OCI-LY3 (cell line): ENCODE data around the gene MUC2.

Source experiments
- EZH2phosphoT487 ChIP-seq: fragments of 200-600 bp; shearing (Covaris generic); IDR thresholded peaks from 2 replicates; pipeline ENCODE4 v1.6.1; 2018; ENCODE audit warnings: antibody characterized with exemption, mixed run types, low read depth
- TF ChIP-seq, protein P1 (sequence below): fragments of 200-600, 300-600 bp; sonication (generic); IDR thresholded peaks from 2 replicates; pipeline ENCODE4 v1.5.1; 2014; ENCODE audit warnings: antibody characterized with exemption, low read length, low read depth

DNA sequence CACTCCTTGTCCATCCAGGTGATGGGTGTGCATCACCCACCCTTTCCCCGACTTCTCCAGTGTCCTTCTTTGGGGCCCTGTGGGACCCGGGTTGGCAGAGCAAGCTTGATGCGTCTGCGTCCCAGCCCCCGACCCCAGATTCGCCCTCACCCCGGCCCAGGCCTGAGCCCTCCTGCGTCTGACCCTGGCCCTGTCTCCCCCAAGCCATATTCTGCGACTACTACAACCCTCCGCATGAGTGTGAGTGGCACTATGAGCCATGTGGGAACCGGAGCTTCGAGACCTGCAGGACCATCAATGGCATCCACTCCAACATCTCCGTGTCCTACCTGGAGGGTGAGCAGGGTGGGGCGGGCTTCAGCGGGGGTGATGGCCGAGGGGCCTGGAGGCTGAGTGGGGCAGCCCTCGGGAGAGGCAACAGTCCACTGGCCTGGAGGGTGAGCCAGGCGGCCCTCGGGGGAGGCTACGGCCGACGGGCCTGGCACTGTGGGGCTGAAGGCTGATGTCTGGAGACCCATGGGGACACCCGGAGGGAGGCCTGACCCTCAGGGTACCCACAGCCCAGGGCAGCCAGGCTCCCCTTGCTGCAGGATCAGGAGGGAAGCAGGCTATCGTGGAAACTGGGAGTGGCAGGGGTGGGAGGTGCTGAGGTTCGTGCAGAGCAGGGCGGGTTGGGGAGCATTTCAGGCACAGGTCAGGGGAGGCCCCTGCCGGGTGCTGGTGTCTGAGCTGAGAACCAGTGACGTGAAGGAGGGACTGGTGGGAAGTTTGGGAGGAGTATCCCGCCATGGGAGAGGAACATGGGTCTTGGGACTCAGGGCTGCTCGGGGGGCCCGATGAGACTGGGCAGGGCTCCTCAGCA lies 15.3 kb downstream of the MUC2 start:
- TF ChIP-seq, protein P1, sequence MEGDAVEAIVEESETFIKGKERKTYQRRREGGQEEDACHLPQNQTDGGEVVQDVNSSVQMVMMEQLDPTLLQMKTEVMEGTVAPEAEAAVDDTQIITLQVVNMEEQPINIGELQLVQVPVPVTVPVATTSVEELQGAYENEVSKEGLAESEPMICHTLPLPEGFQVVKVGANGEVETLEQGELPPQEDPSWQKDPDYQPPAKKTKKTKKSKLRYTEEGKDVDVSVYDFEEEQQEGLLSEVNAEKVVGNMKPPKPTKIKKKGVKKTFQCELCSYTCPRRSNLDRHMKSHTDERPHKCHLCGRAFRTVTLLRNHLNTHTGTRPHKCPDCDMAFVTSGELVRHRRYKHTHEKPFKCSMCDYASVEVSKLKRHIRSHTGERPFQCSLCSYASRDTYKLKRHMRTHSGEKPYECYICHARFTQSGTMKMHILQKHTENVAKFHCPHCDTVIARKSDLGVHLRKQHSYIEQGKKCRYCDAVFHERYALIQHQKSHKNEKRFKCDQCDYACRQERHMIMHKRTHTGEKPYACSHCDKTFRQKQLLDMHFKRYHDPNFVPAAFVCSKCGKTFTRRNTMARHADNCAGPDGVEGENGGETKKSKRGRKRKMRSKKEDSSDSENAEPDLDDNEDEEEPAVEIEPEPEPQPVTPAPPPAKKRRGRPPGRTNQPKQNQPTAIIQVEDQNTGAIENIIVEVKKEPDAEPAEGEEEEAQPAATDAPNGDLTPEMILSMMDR: no peak
- TF ChIP-seq EZH2phosphoT487: no peak
